Liver (tissue), 9 donors: ENCODE results near the gene LSM2. TPM values are rescaled to one million over a fixed set of nuclear protein-coding genes. Genes with fewer than 3 reads are reported as not detected.

ENCODE experiments used
- DNase-seq: peaks from one replicate; pipeline ENCODE4 v3.0.0-alpha.2; 2017; ENCODE audit warnings: low spot score
- H3K27ac ChIP-seq, 2 donors: one replicate each; pipeline ENCODE4 v1.7.0; 2013; ENCODE audit warnings: inconsistent platforms in 2 of 2, low read length in 2 of 2, control low read depth in 1 of 2, low read depth in 1 of 2, mild to moderate bottlenecking in 1 of 2
- H3K27me3 ChIP-seq, 4 donors: one replicate each; pipeline versions ENCODE4 v1.6.1 to v1.7.0; 2013; ENCODE audit warnings: low read length in 3 of 4, inconsistent platforms in 1 of 4, mild to moderate bottlenecking in 1 of 4, moderate library complexity in 1 of 4; ENCODE audit not compliant: control insufficient read depth in 4 of 4, insufficient read depth in 4 of 4
- H3K36me3 ChIP-seq, 4 donors: one replicate each; pipeline versions ENCODE4 v1.6.1 to v1.7.0; 2013; ENCODE audit warnings: low read length in 3 of 4, mild to moderate bottlenecking in 3 of 4, low read depth in 1 of 4, moderate library complexity in 1 of 4; ENCODE audit not compliant: control insufficient read depth in 4 of 4, insufficient read depth in 3 of 4
- H3K4me1 ChIP-seq, 4 donors: one replicate each; pipeline versions ENCODE4 v1.6.1 to v1.7.0; 2013; ENCODE audit warnings: low read length in 3 of 4, mild to moderate bottlenecking in 3 of 4, moderate library complexity in 1 of 4; ENCODE audit not compliant: control insufficient read depth in 4 of 4, insufficient read depth in 4 of 4
- H3K4me3 ChIP-seq, 3 donors: one replicate each; pipeline versions ENCODE4 v1.6.1 to v1.7.0; 2013; ENCODE audit warnings: low read length in 3 of 3, control low read depth in 1 of 3, low read depth in 1 of 3, mild to moderate bottlenecking in 1 of 3
- H3K9ac ChIP-seq, 2 donors: one replicate each; pipeline ENCODE4 v1.7.0; 2013; ENCODE audit warnings: low read length in 2 of 2, mild to moderate bottlenecking in 2 of 2, moderate library complexity in 2 of 2, control low read depth in 1 of 2, low read depth in 1 of 2
- H3K9me3 ChIP-seq, 4 donors: one replicate each; pipeline versions ENCODE4 v1.6.1 to v1.7.0; 2013; ENCODE audit warnings: low read length in 3 of 4; ENCODE audit not compliant: control insufficient read depth in 4 of 4
- CTCF ChIP-seq: fragments of 150-350 bp; IDR thresholded peaks from 2 replicates; pipeline ENCODE4 v1.5.1; 2017; ENCODE audit warnings: improper control_type of control experiment, low read depth, low read length; ENCODE audit not compliant: missing input control
- FOXA1 ChIP-seq: IDR thresholded peaks from 2 replicates; pipeline ENCODE4 v1.6.1; 2016; ENCODE audit warnings: antibody characterized with exemption
- FOXA2 ChIP-seq: IDR thresholded peaks from 2 replicates; pipeline ENCODE4 v1.6.1; 2016; ENCODE audit warnings: antibody characterized with exemption
- GABPA ChIP-seq, 2 donors: IDR thresholded peaks in 1 of 2; conservative IDR thresholded peaks in 1 of 2; 2 replicates each; pipeline ENCODE4 v1.6.1; 2016; ENCODE audit warnings: antibody characterized with exemption in 2 of 2, mild to moderate bottlenecking in 1 of 2, moderate library complexity in 1 of 2
- HNF4A ChIP-seq, 2 donors: conservative IDR thresholded peaks; 2 replicates each; pipeline ENCODE4 v1.6.1; 2016; ENCODE audit warnings: antibody characterized with exemption in 2 of 2, mild to moderate bottlenecking in 2 of 2
- HNF4G ChIP-seq: IDR thresholded peaks from 2 replicates; pipeline ENCODE4 v1.6.1; 2016; ENCODE audit warnings: antibody characterized with exemption
- JUND ChIP-seq, 2 donors: IDR thresholded peaks; 2 replicates each; pipeline ENCODE4 v1.6.1; 2016; ENCODE audit warnings: antibody characterized with exemption in 2 of 2
- RAD21 ChIP-seq, 2 donors: IDR thresholded peaks; 2 replicates each; pipeline ENCODE4 v1.6.1; 2016; ENCODE audit warnings: antibody characterized with exemption in 2 of 2, mild to moderate bottlenecking in 2 of 2
- RXRA ChIP-seq, 2 donors: IDR thresholded peaks; 2 replicates each; pipeline ENCODE4 v1.6.1; 2017 to 2018; ENCODE audit warnings: antibody characterized with exemption in 2 of 2, mild to moderate bottlenecking in 1 of 2
- SP1 ChIP-seq: IDR thresholded peaks from 2 replicates; pipeline ENCODE4 v1.6.1; 2018; ENCODE audit warnings: antibody characterized with exemption, mild to moderate bottlenecking
- TAF1 ChIP-seq: conservative IDR thresholded peaks from 2 replicates; pipeline ENCODE4 v1.6.1; 2016; ENCODE audit warnings: antibody characterized with exemption, mild to moderate bottlenecking
- YY1 ChIP-seq: IDR thresholded peaks from 2 replicates; pipeline ENCODE4 v1.6.1; 2016; ENCODE audit warnings: antibody characterized with exemption, mild to moderate bottlenecking
- ZBTB33 ChIP-seq: IDR thresholded peaks from 2 replicates; pipeline ENCODE4 v1.6.1; 2016; ENCODE audit warnings: antibody characterized with exemption
- WGBS: extraction: QIAGEN DNeasy Blood & Tissue Kit; methylation state at CpG from one replicate; pipeline ENCODE4 v1.1.7; 2013; 5-methylcytosine and 5-hydroxymethylcytosine counted together
- polyA plus RNA-seq, 2 donors: library from polyadenylated mRNA; stranded (reverse) in 1 of 2; unstranded in 1 of 2; fragments of 200-250 nt in 1 of 2; fragments of >200 nt in 1 of 2; fragmentation: Nextera tagmentation in 1 of 2; extraction: Ambion mirVana in 1 of 2; gene quantifications; one replicate each; pipeline versions ENCODE4 v1.2.1 to v1.2.3, GENCODE V29; 2013 to 2015
- total RNA-seq, 2 donors: library from RNA; depleted of rRNA; stranded (reverse); fragments of >200 nt; gene quantifications; one replicate each; pipeline ENCODE4 v1.2.3, GENCODE V29; 2014
- TF ChIP-seq, protein P1 (sequence below): IDR thresholded peaks from 2 replicates; pipeline ENCODE4 v1.6.1; 2016; ENCODE audit warnings: antibody characterized with exemption
- TF ChIP-seq, protein P2 (sequence below): IDR thresholded peaks from 2 replicates; pipeline ENCODE4 v1.6.1; 2016; ENCODE audit warnings: antibody characterized with exemption
- donor health status: healthy.
- donor health status: healthy.
- donor health status: healthy.
- donor health status: healthy.
- donor health status: healthy.

LSM2 gene
- total and polyA plus RNA-seq, 4 donors, result 7.3 to 18.7 (median 15.5) TPM

GRCh38 chr6:31780507-31781243 is 26.1 kb downstream of the LSM2 start:
- Histone ChIP-seq H3K9me3 (no peaks in the 10 kb centered on the region), H3K27ac (no peak overlapping the region), H3K4me3 (no peak overlapping the region), H3K36me3 (peaks cover 14 to 53% (median 17%) of the 10 kb centered on the region in 4 donors), H3K27me3 (no peaks in the 10 kb centered on the region), H3K4me1 (peaks cover 6 to 32% (median 23%) of the 10 kb centered on the region in 4 donors), H3K9ac (no peak overlapping the region)
- WGBS, result 93% methylated on average over 20 of the region's 20 CpGs
- no peak for DNase-seq
- TF ChIP-seq YY1, result no peak
- no peak for TF ChIP-seq FOXA1
- TF ChIP-seq CTCF, result no peak
- TF ChIP-seq, protein P1, sequence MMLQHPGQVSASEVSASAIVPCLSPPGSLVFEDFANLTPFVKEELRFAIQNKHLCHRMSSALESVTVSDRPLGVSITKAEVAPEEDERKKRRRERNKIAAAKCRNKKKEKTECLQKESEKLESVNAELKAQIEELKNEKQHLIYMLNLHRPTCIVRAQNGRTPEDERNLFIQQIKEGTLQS, result no peak
- TF ChIP-seq RXRA (IDR thresholded peaks at IDR 0.05), result no peak
- TF ChIP-seq RAD21 (IDR thresholded peaks at IDR 0.05), result no peak
- no peak for TF ChIP-seq HNF4A (conservative IDR thresholded peaks at IDR 0.05)
- TF ChIP-seq FOXA2, result no peak
- no peak for TF ChIP-seq TAF1
- TF ChIP-seq GABPA (IDR thresholded peaks at IDR 0.05 in 1 of 2, conservative IDR thresholded peaks at IDR 0.05 in 1 of 2), result no peak
- TF ChIP-seq JUND (IDR thresholded peaks at IDR 0.05), result no peak
- TF ChIP-seq SP1, result no peak
- TF ChIP-seq ZBTB33, result no peak
- TF ChIP-seq, protein P2, sequence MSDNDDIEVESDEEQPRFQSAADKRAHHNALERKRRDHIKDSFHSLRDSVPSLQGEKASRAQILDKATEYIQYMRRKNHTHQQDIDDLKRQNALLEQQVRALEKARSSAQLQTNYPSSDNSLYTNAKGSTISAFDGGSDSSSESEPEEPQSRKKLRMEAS, result no peak
- TF ChIP-seq HNF4G, result no peak

DNA sequence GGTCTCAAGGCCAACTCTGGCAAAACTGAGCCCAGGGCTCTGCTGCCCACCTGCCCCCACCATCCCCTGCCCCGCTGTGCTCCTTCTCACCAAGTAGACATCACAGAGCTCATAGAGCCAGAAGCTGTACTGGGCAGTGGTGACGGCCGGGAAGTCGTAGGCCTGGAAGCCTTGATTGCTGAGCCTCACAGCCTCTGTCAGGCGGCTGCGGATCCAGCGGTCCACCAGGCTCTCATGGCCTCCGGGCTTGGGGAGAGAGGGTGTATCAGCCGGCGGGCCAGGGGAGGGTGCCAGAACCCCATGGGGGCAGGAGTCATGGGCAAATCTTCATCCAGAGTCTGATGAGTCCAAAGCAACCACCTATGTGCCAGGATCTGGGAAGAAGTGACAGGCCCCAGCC is 26.9 kb downstream of the LSM2 start:
- H3K9ac ChIP-seq, result no peak overlapping the region
- 96% methylated on average over 10 of the region's 10 CpGs for WGBS
- peaks cover 6 to 38% (median 28%) of the 10 kb centered on the region in 4 donors for H3K4me1 ChIP-seq
- peaks cover 10 to 46% (median 12%) of the 10 kb centered on the region in 4 donors for H3K36me3 ChIP-seq
- H3K27ac ChIP-seq, result no peak overlapping the region
- no peak for TF ChIP-seq JUND (IDR thresholded peaks at IDR 0.05)
- TF ChIP-seq, protein P1, result no peak
- TF ChIP-seq YY1, result no peak
- no peak for TF ChIP-seq HNF4G
- DNase-seq, result no peak
- H3K9me3 ChIP-seq, result no peaks in the 10 kb centered on the region
- no peaks in the 10 kb centered on the region for H3K27me3 ChIP-seq
- H3K4me3 ChIP-seq, result no peak overlapping the region
